Fibroblast of lung (primary cell): ENCODE measurements around the gene CDKN2B.

ENCODE experiments used
- CTCF ChIP-seq, 2 donors: IDR thresholded peaks in 1 of 2; conservative IDR thresholded peaks in 1 of 2; 1 replicate in 1 of 2; 2 replicates in 1 of 2; pipeline ENCODE4 v1.5.1; 2011 to 2012; ENCODE audit warnings: low read length in 2 of 2, control low read depth in 1 of 2, inconsistent platforms in 1 of 2, low read depth in 1 of 2, mild to moderate bottlenecking in 1 of 2
- EZH2 ChIP-seq: IDR thresholded peaks from 2 replicates; pipeline ENCODE4 v1.5.1; 2012; ENCODE audit warnings: low read length, control low read depth, mild to moderate bottlenecking; ENCODE audit errors: missing control alignments

- TF ChIP-seq CTCF (conservative IDR thresholded peaks at IDR 0.05 in 1 of 2, IDR thresholded peaks at IDR 0.05 in 1 of 2; ENCODE audit: low read depth in 1 of 2, low read length in 2 of 2) (no peak), EZH2 (no peak)
These were observed 11.1 kb downstream of the CDKN2B start for GRCh38 chr9:21998026-21998425.
